Heart left ventricle (tissue), 13 donors: ENCODE data around the gene PATJ.

Experiments used
- POLR2A ChIP-seq, 2 donors: fragments of 450-650 bp; IDR thresholded peaks; one replicate each; pipeline ENCODE4 v1.6.1; 2017; ENCODE audit warnings: antibody characterized with exemption in 2 of 2, mild to moderate bottlenecking in 2 of 2, moderate library complexity in 2 of 2
- TF ChIP-seq, protein P1 (sequence below), 12 donors: fragments of 200-600 bp; sonication (generic) in 4 of 12; IDR thresholded peaks; one replicate each; pipeline versions ENCODE4 v1.5.0 to v1.8.0; 2018 to 2022; ENCODE audit warnings: antibody characterized with exemption in 12 of 12, mild to moderate bottlenecking in 5 of 12
- donor health status: ischemic (EF 13 %, LVEDD 7.1; RV severe dilation, severe dysfunction).
- donor health status: DM: no; HTN: yes; CAD: no.
- donor health status: DM: no; HTN: no; CAD: no.
- donor health status: ischemic (EF 25% LVEDD 6.9; RV normal size, moderate dysfunction).
- donor health status: ischemic (EF 25% LVEDD 5.7; RV mildly dilated, moderate dysfunction).
- donor health status: ischemic (EF 35%, LVEDD 5.7; RV mildly dilated, moderate dysfunction).
- donor health status: nonischemic (EF 11% LVEDD 7.7; RV severe dilation, severe dysfunction).
- donor health status: DM: yes; HTN: yes; CAD: no.
- donor health status: PGD.
- donor health status: ischemic (EF 29% LVEDD 5.4; RV normal size, mild dysfunction).
- donor health status: nonischemic (EF 23%, LVEDD 6.1; RV moderate dilation, normal function).

DNA sequence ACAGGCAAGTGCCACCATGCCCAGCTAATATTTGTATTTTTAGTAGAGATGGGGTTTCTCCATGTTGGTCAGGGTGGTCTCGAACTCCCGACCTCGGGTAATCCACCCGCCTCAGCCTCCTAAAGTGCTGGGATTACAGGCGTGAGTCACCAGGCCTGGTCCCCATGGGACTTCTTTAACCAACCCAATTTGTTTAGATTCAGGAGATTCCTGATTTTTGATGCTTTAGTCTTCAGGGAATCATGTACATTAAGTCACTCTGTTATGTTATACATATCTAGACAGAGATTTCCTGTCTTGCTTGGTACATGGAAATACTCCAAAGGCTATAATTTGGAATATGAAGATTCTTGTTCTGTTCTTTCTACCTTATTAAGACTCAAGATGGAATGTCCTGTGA lies 250.0 kb downstream of the PATJ start:
- TF ChIP-seq, protein P1, sequence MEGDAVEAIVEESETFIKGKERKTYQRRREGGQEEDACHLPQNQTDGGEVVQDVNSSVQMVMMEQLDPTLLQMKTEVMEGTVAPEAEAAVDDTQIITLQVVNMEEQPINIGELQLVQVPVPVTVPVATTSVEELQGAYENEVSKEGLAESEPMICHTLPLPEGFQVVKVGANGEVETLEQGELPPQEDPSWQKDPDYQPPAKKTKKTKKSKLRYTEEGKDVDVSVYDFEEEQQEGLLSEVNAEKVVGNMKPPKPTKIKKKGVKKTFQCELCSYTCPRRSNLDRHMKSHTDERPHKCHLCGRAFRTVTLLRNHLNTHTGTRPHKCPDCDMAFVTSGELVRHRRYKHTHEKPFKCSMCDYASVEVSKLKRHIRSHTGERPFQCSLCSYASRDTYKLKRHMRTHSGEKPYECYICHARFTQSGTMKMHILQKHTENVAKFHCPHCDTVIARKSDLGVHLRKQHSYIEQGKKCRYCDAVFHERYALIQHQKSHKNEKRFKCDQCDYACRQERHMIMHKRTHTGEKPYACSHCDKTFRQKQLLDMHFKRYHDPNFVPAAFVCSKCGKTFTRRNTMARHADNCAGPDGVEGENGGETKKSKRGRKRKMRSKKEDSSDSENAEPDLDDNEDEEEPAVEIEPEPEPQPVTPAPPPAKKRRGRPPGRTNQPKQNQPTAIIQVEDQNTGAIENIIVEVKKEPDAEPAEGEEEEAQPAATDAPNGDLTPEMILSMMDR (IDR thresholded peaks at IDR 0.05) = no peak
- TF ChIP-seq POLR2A (IDR thresholded peaks at IDR 0.05) = no peak
